CD4-positive, CD25-positive, alpha-beta regulatory T cell (primary cell): ENCODE results near the gene MGA. TPM values are rescaled to one million over a fixed set of nuclear protein-coding genes. Genes with fewer than 3 reads are reported as not detected.

Source experiments
- ATAC-seq, 2 donors: fragments of 150-1000 bp; cut with Tn5 transposase; one replicate each; pipeline ENCODE4 v1.10.0; 2021; ENCODE audit warnings: low read depth in 2 of 2, moderate number of reproducible peaks in 2 of 2, moderate library complexity in 1 of 2
- DNase-seq, 3 donors: peaks; one replicate each; pipeline versions ENCODE4 v3.0.0 to v3.0.0-alpha.2; 2012 to 2022; ENCODE audit warnings: mixed read lengths in 1 of 3
- H3K27ac ChIP-seq: one replicate; pipeline ENCODE4 v1.7.0; 2013; ENCODE audit warnings: mild to moderate bottlenecking, low read length; ENCODE audit not compliant: insufficient read depth, poor library complexity, severe bottlenecking
- H3K27me3 ChIP-seq: one replicate; pipeline ENCODE4 v1.7.0; 2013; ENCODE audit warnings: low read length; ENCODE audit not compliant: control insufficient read depth, insufficient read depth
- H3K36me3 ChIP-seq: one replicate; pipeline ENCODE4 v1.7.0; 2013; ENCODE audit warnings: mild to moderate bottlenecking, low read length, moderate library complexity; ENCODE audit not compliant: control insufficient read depth, insufficient read depth
- H3K4me1 ChIP-seq: 2 replicates; pipeline ENCODE4 v1.7.0; 2013; ENCODE audit warnings: mild to moderate bottlenecking, low read length; ENCODE audit not compliant: insufficient read depth, control insufficient read depth, poor library complexity, severe bottlenecking
- H3K4me3 ChIP-seq: one replicate; pipeline ENCODE4 v1.7.0; 2013; ENCODE audit warnings: low read depth, mild to moderate bottlenecking, low read length, moderate library complexity
- H3K9me3 ChIP-seq, 2 experiments: 1 replicate in 1 of 2; 2 replicates in 1 of 2; pipeline ENCODE4 v1.7.0; 2013; ENCODE audit warnings: low read length in 2 of 2, mild to moderate bottlenecking in 1 of 2, moderate library complexity in 1 of 2; ENCODE audit not compliant: control insufficient read depth in 2 of 2
- H3K27ac Mint-ChIP-seq, 3 donors: one replicate each; pipeline ENCODE4 v1.8.0; 2020 to 2022; ENCODE audit warnings: mild to moderate bottlenecking in 3 of 3, mixed read lengths in 3 of 3, moderate library complexity in 2 of 3
- H3K27me3 Mint-ChIP-seq: one replicate; pipeline ENCODE4 v1.8.0; 2022; ENCODE audit warnings: mild to moderate bottlenecking, mixed read lengths
- H3K36me3 Mint-ChIP-seq: one replicate; pipeline ENCODE4 v1.8.0; 2020; ENCODE audit warnings: mixed read lengths
- H3K4me1 Mint-ChIP-seq, 4 donors: one replicate each; pipeline ENCODE4 v1.8.0; 2020 to 2022; ENCODE audit warnings: mixed read lengths in 4 of 4, mild to moderate bottlenecking in 1 of 4
- H3K4me3 Mint-ChIP-seq, 4 donors: one replicate each; pipeline ENCODE4 v1.8.0; 2020 to 2022; ENCODE audit warnings: mild to moderate bottlenecking in 4 of 4, mixed read lengths in 4 of 4, moderate library complexity in 3 of 4
- H3K9me3 Mint-ChIP-seq, 7 donors: one replicate each; pipeline ENCODE4 v1.8.0; 2020 to 2022; ENCODE audit warnings: mixed read lengths in 7 of 7, mild to moderate bottlenecking in 3 of 7, moderate library complexity in 2 of 7
- polyA plus RNA-seq, 4 donors: library from polyadenylated mRNA; unstranded; fragments of 300-500 nt; fragmentation: Illumina TruSeq; gene quantifications; one replicate each; pipeline ENCODE4 v1.2.3, GENCODE V29; 2021
- total RNA-seq: library from RNA; stranded (reverse); gene quantifications from one replicate; pipeline ENCODE4 v1.2.3, GENCODE V29; 2022

MGA gene
- total and polyA plus RNA-seq, 5 donors from 2014 or later: 10.4 to 46.9 (median 15.6) TPM

- Mint-ChIP-seq H3K4me3 (no peak overlapping the region), H3K4me1 (peaks cover 36 to 79% (median 61%) of the 10 kb centered on the region in 4 donors), H3K9me3 (no peaks in the 10 kb centered on the region), H3K27ac (peak overlapping the region in 1 of 3 donors; percentile 98), H3K27me3 (no peaks in the 10 kb centered on the region), H3K36me3 (peaks cover 26% of the 10 kb centered on the region)
- no peak overlapping the region for H3K4me3 ChIP-seq
- no peak for ATAC-seq
- H3K27ac ChIP-seq: no peak overlapping the region
- DNase-seq: no peak
- no peaks in the 10 kb centered on the region for H3K9me3 ChIP-seq
- H3K27me3 ChIP-seq: no peaks in the 10 kb centered on the region
- H3K36me3 ChIP-seq: peaks cover 8% of the 10 kb centered on the region
- H3K4me1 ChIP-seq: peaks cover 11% of the 10 kb centered on the region
Measured at GRCh38 chr15:41675337-41675736, 15.1 kb downstream of the MGA start.

- H3K4me1 Mint-ChIP-seq: peaks cover 23 to 80% (median 61%) of the 10 kb centered on the region in 4 donors
- no peak overlapping the region for H3K27ac ChIP-seq
- no peaks in the 10 kb centered on the region for H3K9me3 Mint-ChIP-seq
- no peak for DNase-seq
- H3K36me3 Mint-ChIP-seq: peaks cover 26% of the 10 kb centered on the region
- H3K4me3 ChIP-seq: no peak overlapping the region
- no peaks in the 10 kb centered on the region for H3K27me3 ChIP-seq
- peaks cover 19% of the 10 kb centered on the region for H3K4me1 ChIP-seq
- H3K9me3 ChIP-seq: no peaks in the 10 kb centered on the region
- no peak for ATAC-seq
- H3K36me3 ChIP-seq: peaks cover 3% of the 10 kb centered on the region
- H3K27ac Mint-ChIP-seq: peak overlapping the region in 1 of 3 donors; percentile 32
- peak overlapping the region in 1 of 4 donors; percentile 52 for H3K4me3 Mint-ChIP-seq
- no peaks in the 10 kb centered on the region for H3K27me3 Mint-ChIP-seq
Measured at GRCh38 chr15:41678742-41679141, 18.5 kb downstream of the MGA start.

GRCh38 chr15:41683955-41684354 is 23.8 kb downstream of the MGA start:
- no peak for ATAC-seq
- peaks cover 28% of the 10 kb centered on the region for H3K4me1 ChIP-seq
- Mint-ChIP-seq H3K4me3 (peak overlapping the region in 1 of 4 donors; percentile 61), H3K4me1 (peaks cover 43 to 88% (median 57%) of the 10 kb centered on the region in 4 donors), H3K27ac (no peak overlapping the region), H3K36me3 (peaks cover 19% of the 10 kb centered on the region), H3K27me3 (no peaks in the 10 kb centered on the region), H3K9me3 (no peaks in the 10 kb centered on the region)
- DNase-seq: no peak
- no peaks in the 10 kb centered on the region for H3K9me3 ChIP-seq
- H3K4me3 ChIP-seq: no peak overlapping the region
- no peaks in the 10 kb centered on the region for H3K36me3 ChIP-seq
- no peaks in the 10 kb centered on the region for H3K27me3 ChIP-seq
- H3K27ac ChIP-seq: no peak overlapping the region

- Histone ChIP-seq H3K27me3 (no peaks in the 10 kb centered on the region), H3K9me3 (no peaks in the 10 kb centered on the region), H3K4me1 (peaks cover 19% of the 10 kb centered on the region), H3K4me3 (no peak overlapping the region), H3K36me3 (no peaks in the 10 kb centered on the region), H3K27ac (no peak overlapping the region)
- Mint-ChIP-seq H3K36me3 (peaks cover 11% of the 10 kb centered on the region), H3K27me3 (no peaks in the 10 kb centered on the region), H3K27ac (peak overlapping the region in 1 of 3 donors; percentile 1), H3K4me3 (peak overlapping the region in 2 of 4 donors; percentile 15 to 17), H3K9me3 (no peaks in the 10 kb centered on the region), H3K4me1 (peaks cover 42 to 86% (median 57%) of the 10 kb centered on the region in 4 donors)
- DNase-seq (no peak), ATAC-seq (no peak)
Measured at GRCh38 chr15:41688671-41689070, 28.5 kb downstream of the MGA start.

GRCh38 chr15:41689083-41689482 is 28.9 kb downstream of the MGA start:
- no peak for DNase-seq
- H3K4me1 Mint-ChIP-seq: peaks cover 40 to 85% (median 57%) of the 10 kb centered on the region in 4 donors
- Histone ChIP-seq H3K4me1 (peaks cover 15% of the 10 kb centered on the region), H3K36me3 (no peaks in the 10 kb centered on the region), H3K27me3 (no peaks in the 10 kb centered on the region), H3K27ac (no peak overlapping the region), H3K4me3 (no peak overlapping the region), H3K9me3 (no peaks in the 10 kb centered on the region)
- peaks cover 10% of the 10 kb centered on the region for H3K36me3 Mint-ChIP-seq
- no peaks in the 10 kb centered on the region for H3K27me3 Mint-ChIP-seq
- ATAC-seq: no peak
- H3K4me3 Mint-ChIP-seq: peak overlapping the region in 3 of 4 donors; percentile 15 to 28 (median 17)
- H3K9me3 Mint-ChIP-seq: no peaks in the 10 kb centered on the region
- H3K27ac Mint-ChIP-seq: no peak overlapping the region

- DNase-seq: no peak
- H3K36me3 ChIP-seq: no peaks in the 10 kb centered on the region
- ATAC-seq: no peak
- no peak overlapping the region for H3K4me3 ChIP-seq
- H3K9me3 ChIP-seq: no peaks in the 10 kb centered on the region
- H3K4me1 ChIP-seq: peaks cover 14% of the 10 kb centered on the region
- H3K4me1 Mint-ChIP-seq: peaks cover 33 to 82% (median 54%) of the 10 kb centered on the region in 4 donors
- no peaks in the 10 kb centered on the region for H3K27me3 Mint-ChIP-seq
- peak overlapping the region in 2 of 3 donors; percentile 48 to 71 for H3K27ac Mint-ChIP-seq
- H3K27me3 ChIP-seq: no peaks in the 10 kb centered on the region
- H3K36me3 Mint-ChIP-seq: peaks cover 2% of the 10 kb centered on the region
- no peak overlapping the region for H3K27ac ChIP-seq
- no peaks in the 10 kb centered on the region for H3K9me3 Mint-ChIP-seq
- H3K4me3 Mint-ChIP-seq: peak overlapping the region in 1 of 4 donors; percentile 62
Measured at GRCh38 chr15:41689834-41690233, 29.6 kb downstream of the MGA start.

- DNase-seq: peak in 1 of 3 donors; percentile 51
- Histone ChIP-seq H3K9me3 (no peaks in the 10 kb centered on the region), H3K4me1 (peaks cover 16% of the 10 kb centered on the region), H3K27me3 (no peaks in the 10 kb centered on the region), H3K36me3 (no peaks in the 10 kb centered on the region), H3K27ac (no peak overlapping the region), H3K4me3 (peak overlapping the region; percentile 27)
- peak overlapping the region in 2 of 3 donors; percentile 48 to 53 for H3K27ac Mint-ChIP-seq
- H3K27me3 Mint-ChIP-seq: no peaks in the 10 kb centered on the region
- H3K4me3 Mint-ChIP-seq: peak overlapping the region in 2 of 4 donors; percentile 16 to 45
- no peaks in the 10 kb centered on the region for H3K9me3 Mint-ChIP-seq
- no peak for ATAC-seq
- no peaks in the 10 kb centered on the region for H3K36me3 Mint-ChIP-seq
- H3K4me1 Mint-ChIP-seq: peaks cover 30 to 82% (median 56%) of the 10 kb centered on the region in 4 donors
Measured at GRCh38 chr15:41690636-41691035, 30.4 kb downstream of the MGA start.

GRCh38 chr15:41691471-41691870 is 31.3 kb downstream of the MGA start:
- Histone ChIP-seq H3K4me1 (peaks cover 24% of the 10 kb centered on the region), H3K36me3 (peaks cover under 1% of the 10 kb centered on the region), H3K9me3 (no peaks in the 10 kb centered on the region), H3K4me3 (peak overlapping the region; percentile 22), H3K27me3 (no peaks in the 10 kb centered on the region), H3K27ac (no peak overlapping the region)
- H3K4me1 Mint-ChIP-seq: peaks cover 37 to 84% (median 62%) of the 10 kb centered on the region in 4 donors
- H3K36me3 Mint-ChIP-seq: peaks cover 5% of the 10 kb centered on the region
- H3K27me3 Mint-ChIP-seq: no peaks in the 10 kb centered on the region
- peak overlapping the region in 3 of 4 donors; percentile 1 to 19 (median 3) for H3K4me3 Mint-ChIP-seq
- DNase-seq (peak in 2 of 3 donors; percentile 7 to 37), ATAC-seq (no peak)
- no peaks in the 10 kb centered on the region for H3K9me3 Mint-ChIP-seq
- H3K27ac Mint-ChIP-seq: peak overlapping the region; percentile 50 to 72 (median 70)
